Neural cell (in vitro differentiated cells): ENCODE data around the gene CDH16.

Experiments
- CTCF ChIP-seq: fragments of 450-650 bp; IDR thresholded peaks from 2 replicates; pipeline ENCODE4 v1.5.1; 2014; ENCODE audit warnings: antibody characterized with exemption, mild to moderate bottlenecking, moderate library complexity; ENCODE audit not compliant: poor library complexity, severe bottlenecking
- MXI1 ChIP-seq: fragments of 450-650 bp; conservative IDR thresholded peaks from 2 replicates; pipeline ENCODE4 v1.6.1; 2014; ENCODE audit warnings: antibody characterized with exemption, mild to moderate bottlenecking; ENCODE audit not compliant: poor library complexity, severe bottlenecking
- RAD21 ChIP-seq: fragments of 450-650 bp; conservative IDR thresholded peaks from 2 replicates; pipeline ENCODE4 v1.6.1; 2014; ENCODE audit warnings: antibody characterized with exemption, mild to moderate bottlenecking, moderate library complexity
- REST ChIP-seq: IDR thresholded peaks from 2 replicates; pipeline ENCODE4 v1.6.1; 2012; ENCODE audit warnings: borderline replicate concordance
- TAF1 ChIP-seq: IDR thresholded peaks from 2 replicates; pipeline ENCODE4 v1.6.1; 2012; ENCODE audit warnings: low read depth

- TF ChIP-seq MXI1 = no peak
- no peak for TF ChIP-seq CTCF
- TF ChIP-seq REST = no peak
- TF ChIP-seq RAD21 = no peak
- no peak for TF ChIP-seq TAF1
These were observed 10.2 kb upstream of the CDH16 start for GRCh38 chr16:66928702-66929388.
